Measurements from ENCODE around the gene EEF1B2.
"Not testable (repeated sequence)": the region's sequence is repeated elsewhere in the genome, so short reads cannot be mapped to it uniquely, and the experiment has no call there.

GRCh38 chr2:206207316-206207715 is 47.6 kb downstream of the EEF1B2 start:
- not testable (repeated sequence) for TF ChIP-seq SP2 (IDR thresholded peaks at IDR 0.05; ENCODE audit: low read length); EZH2 (IDR thresholded peaks at IDR 0.05; ENCODE audit: low read depth, low read length, severe bottlenecking)

All from H1 (cell line).